HEK293 (cell line): ENCODE results near the gene DLG3.

Experiments
- CTCF ChIA-PET: fragments of 350-600 bp; formaldehyde crosslinking; extraction: SDS; loops from one replicate; lab custom pipeline; 2021; ENCODE audit warnings: antibody characterized with exemption; lab: Yijun Ruan, JAX
- POLR2A ChIA-PET: fragments of 300-600 bp; formaldehyde crosslinking; extraction: SDS; loops from one replicate; lab custom pipeline; 2020; ENCODE audit warnings: antibody characterized with exemption, inconsistent platforms; lab: Yijun Ruan, JAX
- H3K27ac ChIP-seq: fragments of 200-500 bp; sonication (Bioruptor generic); 2 replicates; pipeline ENCODE4 v1.5.1; 2014; ENCODE audit warnings: low read depth, low read length, control low read depth, inconsistent platforms; ENCODE audit errors: extremely low read depth
- H3K36me3 ChIP-seq, 2 experiments: fragments of 200-500 bp in 1 of 2; sonication (Bioruptor generic) in 1 of 2; 1 replicate in 1 of 2; 2 replicates in 1 of 2; pipeline ENCODE4 v1.5.1; 2014 to 2017; ENCODE audit warnings: inconsistent platforms in 2 of 2, low read length in 2 of 2; ENCODE audit not compliant: control insufficient read depth in 2 of 2, insufficient read depth in 1 of 2
- H3K4me1 ChIP-seq: fragments of 200-500 bp; sonication (Bioruptor generic); 2 replicates; pipeline ENCODE4 v1.5.1; 2014; ENCODE audit warnings: mild to moderate bottlenecking, low read length, inconsistent platforms; ENCODE audit not compliant: control insufficient read depth, insufficient read depth
- H3K4me3 ChIP-seq: 2 replicates; pipeline ENCODE4 v1.5.1; 2011; ENCODE audit warnings: low read depth, mild to moderate bottlenecking, control low read depth, low read length, moderate library complexity
- H3K9me3 ChIP-seq: fragments of 200-500 bp; sonication (Bioruptor generic); 2 replicates; pipeline ENCODE4 v1.5.1; 2014; ENCODE audit warnings: low read depth, low read length, inconsistent platforms; ENCODE audit not compliant: control insufficient read depth, insufficient read depth
- FEZF1 ChIP-seq: fragments of 450-650 bp; formaldehyde crosslinking; IDR thresholded peaks from 2 replicates; pipeline ENCODE4 v1.5.1; 2016; ENCODE audit warnings: missing biosample characterization, missing genetic modification characterization
- YY2 ChIP-seq: fragments of 450-650 bp; formaldehyde crosslinking; IDR thresholded peaks from 2 replicates; pipeline ENCODE4 v1.5.1; 2016; ENCODE audit warnings: missing biosample characterization, missing genetic modification characterization
- ZBTB17 ChIP-seq: fragments of 450-650 bp; formaldehyde crosslinking; IDR thresholded peaks from 2 replicates; pipeline ENCODE4 v1.5.1; 2016; ENCODE audit warnings: missing biosample characterization, missing genetic modification characterization
- ZBTB8A ChIP-seq: fragments of 450-650 bp; formaldehyde crosslinking; IDR thresholded peaks from 2 replicates; pipeline ENCODE4 v1.5.1; 2016; ENCODE audit warnings: missing biosample characterization, missing genetic modification characterization
- ZNF121 ChIP-seq: fragments of 450-650 bp; formaldehyde crosslinking; IDR thresholded peaks from 2 replicates; pipeline ENCODE4 v1.5.1; 2016; ENCODE audit warnings: missing biosample characterization, missing genetic modification characterization
- ZNF184 ChIP-seq: fragments of 450-650 bp; IDR thresholded peaks from 2 replicates; pipeline ENCODE4 v1.5.1; 2018; ENCODE audit warnings: missing biosample characterization, mild to moderate bottlenecking, missing genetic modification characterization
- ZNF292 ChIP-seq: fragments of 450-650 bp; formaldehyde crosslinking; IDR thresholded peaks from 2 replicates; pipeline ENCODE4 v1.5.1; 2016; ENCODE audit warnings: low read depth, missing biosample characterization, missing genetic modification characterization, borderline replicate concordance
- ZNF354C ChIP-seq: fragments of 450-650 bp; formaldehyde crosslinking; IDR thresholded peaks from 2 replicates; pipeline ENCODE4 v1.5.1; 2016; ENCODE audit warnings: missing biosample characterization, missing genetic modification characterization, low read depth, borderline replicate concordance
- ZNF501 ChIP-seq: fragments of 450-650 bp; formaldehyde crosslinking; IDR thresholded peaks from 2 replicates; pipeline ENCODE4 v1.5.1; 2016; ENCODE audit warnings: missing biosample characterization, missing genetic modification characterization
- ZNF530 ChIP-seq: fragments of 450-650 bp; formaldehyde crosslinking; IDR thresholded peaks from 2 replicates; pipeline ENCODE4 v1.5.1; 2016; ENCODE audit warnings: low read depth, missing biosample characterization, missing genetic modification characterization
- ZNF701 ChIP-seq: fragments of 450-650 bp; formaldehyde crosslinking; IDR thresholded peaks from 2 replicates; pipeline ENCODE4 v1.5.1; 2016; ENCODE audit warnings: missing biosample characterization, missing genetic modification characterization
- TF ChIP-seq, protein P1 (sequence below): fragments of 450-650 bp; formaldehyde crosslinking; IDR thresholded peaks from 2 replicates; pipeline ENCODE4 v1.5.1; 2016; ENCODE audit warnings: missing biosample characterization, missing genetic modification characterization, borderline replicate concordance
- TF ChIP-seq, protein P2 (sequence below): fragments of 450-650 bp; formaldehyde crosslinking; IDR thresholded peaks from 2 replicates; pipeline ENCODE4 v1.5.1; 2016; ENCODE audit warnings: missing biosample characterization, missing genetic modification characterization
- TF ChIP-seq, protein P3 (sequence below): fragments of 450-650 bp; formaldehyde crosslinking; IDR thresholded peaks from 2 replicates; pipeline ENCODE4 v1.5.1; 2017; ENCODE audit warnings: missing biosample characterization, missing genetic modification characterization
- TF ChIP-seq, protein P4 (sequence below): fragments of 450-650 bp; formaldehyde crosslinking; IDR thresholded peaks from 2 replicates; pipeline ENCODE4 v1.5.1; 2017; ENCODE audit warnings: missing biosample characterization, missing genetic modification characterization

Gene DLG3

DNA sequence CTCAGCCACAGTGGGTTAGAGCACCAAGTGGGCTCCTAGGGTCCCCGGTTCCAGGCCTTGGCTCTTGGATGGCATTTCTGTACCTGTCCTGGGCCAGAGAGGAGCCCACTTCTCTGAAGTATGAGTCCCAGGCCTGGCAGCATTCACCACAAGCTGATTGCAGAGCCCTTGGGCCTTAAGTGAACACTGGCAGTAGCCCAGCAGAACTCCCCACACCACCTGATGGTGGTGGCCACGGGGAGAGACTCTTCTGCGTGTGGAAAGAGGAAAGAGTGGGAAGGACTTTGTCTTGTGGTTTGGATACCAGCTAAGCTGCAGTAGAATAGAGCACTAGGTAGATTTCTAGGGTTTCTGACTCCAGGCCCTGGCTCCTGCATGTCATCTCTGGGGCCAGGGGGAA is 104.8 kb downstream of the DLG3 start:
- POLR2A ChIA-PET: no interaction called here
- H3K4me3 ChIP-seq: no peak overlapping the region
- H3K36me3 ChIP-seq: no peaks in the 10 kb centered on the region; a peak in 1 of 3 replicates
- no peaks in the 10 kb centered on the region for H3K9me3 ChIP-seq
- TF ChIP-seq, protein P1, sequence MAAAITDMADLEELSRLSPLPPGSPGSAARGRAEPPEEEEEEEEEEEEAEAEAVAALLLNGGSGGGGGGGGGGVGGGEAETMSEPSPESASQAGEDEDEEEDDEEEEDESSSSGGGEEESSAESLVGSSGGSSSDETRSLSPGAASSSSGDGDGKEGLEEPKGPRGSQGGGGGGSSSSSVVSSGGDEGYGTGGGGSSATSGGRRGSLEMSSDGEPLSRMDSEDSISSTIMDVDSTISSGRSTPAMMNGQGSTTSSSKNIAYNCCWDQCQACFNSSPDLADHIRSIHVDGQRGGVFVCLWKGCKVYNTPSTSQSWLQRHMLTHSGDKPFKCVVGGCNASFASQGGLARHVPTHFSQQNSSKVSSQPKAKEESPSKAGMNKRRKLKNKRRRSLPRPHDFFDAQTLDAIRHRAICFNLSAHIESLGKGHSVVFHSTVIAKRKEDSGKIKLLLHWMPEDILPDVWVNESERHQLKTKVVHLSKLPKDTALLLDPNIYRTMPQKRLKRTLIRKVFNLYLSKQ (tag by site-specific recombination): no peak
- TF ChIP-seq FEZF1 (tag by site-specific recombination): no peak
- TF ChIP-seq, protein P2, sequence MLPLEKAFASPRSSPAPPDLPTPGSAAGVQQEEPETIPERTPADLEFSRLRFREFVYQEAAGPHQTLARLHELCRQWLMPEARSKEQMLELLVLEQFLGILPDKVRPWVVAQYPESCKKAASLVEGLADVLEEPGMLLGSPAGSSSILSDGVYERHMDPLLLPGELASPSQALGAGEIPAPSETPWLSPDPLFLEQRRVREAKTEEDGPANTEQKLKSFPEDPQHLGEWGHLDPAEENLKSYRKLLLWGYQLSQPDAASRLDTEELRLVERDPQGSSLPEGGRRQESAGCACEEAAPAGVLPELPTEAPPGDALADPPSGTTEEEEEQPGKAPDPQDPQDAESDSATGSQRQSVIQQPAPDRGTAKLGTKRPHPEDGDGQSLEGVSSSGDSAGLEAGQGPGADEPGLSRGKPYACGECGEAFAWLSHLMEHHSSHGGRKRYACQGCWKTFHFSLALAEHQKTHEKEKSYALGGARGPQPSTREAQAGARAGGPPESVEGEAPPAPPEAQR: no peak
- CTCF ChIA-PET: interaction anchor here (1.4 to 1.6 kb wide), 2 partner anchors 97 to 116 kb away, joined by 4 read pairs; no protein-coding TSS in a partner anchor
- no peak overlapping the region for H3K27ac ChIP-seq
- no peaks in the 10 kb centered on the region for H3K4me1 ChIP-seq

DNA sequence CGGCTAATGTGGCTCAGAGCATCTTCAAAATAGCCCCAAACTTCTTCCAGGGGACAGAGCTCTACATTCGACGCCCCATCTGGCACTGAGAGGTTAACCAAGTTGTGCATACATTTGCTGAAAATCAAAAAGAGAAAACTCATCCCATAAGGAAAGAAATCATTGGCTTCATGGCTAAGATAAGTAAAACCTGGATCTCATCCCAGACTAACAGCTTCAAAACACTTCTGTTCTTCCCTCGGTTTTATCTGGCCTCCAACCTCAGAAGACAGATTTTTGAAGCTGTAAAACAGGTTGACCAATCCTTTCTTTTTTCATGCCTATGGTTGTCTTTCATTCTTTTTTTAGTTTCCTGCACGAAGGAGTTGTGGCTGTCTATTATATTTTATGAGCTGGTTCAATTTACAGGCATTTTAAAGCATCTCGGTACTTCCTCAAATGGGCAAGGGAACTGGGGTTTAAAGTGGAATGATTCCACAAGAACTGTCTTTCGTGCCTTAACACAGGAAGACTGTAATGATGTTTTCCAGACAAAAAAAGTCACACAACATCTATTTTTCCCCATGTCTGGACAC is 107.6 kb downstream of the DLG3 start:
- ChIA-PET POLR2A (no interaction called here), CTCF (interaction anchor here (0.9 to 5.2 kb wide), 2 partner anchors 8 to 99 kb away, joined by 3 to 48 read pairs; no protein-coding TSS in a partner anchor)
- no peak overlapping the region for H3K27ac ChIP-seq
- H3K4me1 ChIP-seq: no peaks in the 10 kb centered on the region
- no peak for TF ChIP-seq YY2 (tag by site-specific recombination)
- TF ChIP-seq, protein P3, sequence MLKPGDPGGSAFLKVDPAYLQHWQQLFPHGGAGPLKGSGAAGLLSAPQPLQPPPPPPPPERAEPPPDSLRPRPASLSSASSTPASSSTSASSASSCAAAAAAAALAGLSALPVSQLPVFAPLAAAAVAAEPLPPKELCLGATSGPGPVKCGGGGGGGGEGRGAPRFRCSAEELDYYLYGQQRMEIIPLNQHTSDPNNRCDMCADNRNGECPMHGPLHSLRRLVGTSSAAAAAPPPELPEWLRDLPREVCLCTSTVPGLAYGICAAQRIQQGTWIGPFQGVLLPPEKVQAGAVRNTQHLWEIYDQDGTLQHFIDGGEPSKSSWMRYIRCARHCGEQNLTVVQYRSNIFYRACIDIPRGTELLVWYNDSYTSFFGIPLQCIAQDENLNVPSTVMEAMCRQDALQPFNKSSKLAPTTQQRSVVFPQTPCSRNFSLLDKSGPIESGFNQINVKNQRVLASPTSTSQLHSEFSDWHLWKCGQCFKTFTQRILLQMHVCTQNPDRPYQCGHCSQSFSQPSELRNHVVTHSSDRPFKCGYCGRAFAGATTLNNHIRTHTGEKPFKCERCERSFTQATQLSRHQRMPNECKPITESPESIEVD (tag by site-specific recombination): peak; percentile 52; the same call in 1 of the 2 replicates
- H3K9me3 ChIP-seq: no peaks in the 10 kb centered on the region
- no peaks in the 10 kb centered on the region for H3K36me3 ChIP-seq
- no peak overlapping the region for H3K4me3 ChIP-seq

DNA sequence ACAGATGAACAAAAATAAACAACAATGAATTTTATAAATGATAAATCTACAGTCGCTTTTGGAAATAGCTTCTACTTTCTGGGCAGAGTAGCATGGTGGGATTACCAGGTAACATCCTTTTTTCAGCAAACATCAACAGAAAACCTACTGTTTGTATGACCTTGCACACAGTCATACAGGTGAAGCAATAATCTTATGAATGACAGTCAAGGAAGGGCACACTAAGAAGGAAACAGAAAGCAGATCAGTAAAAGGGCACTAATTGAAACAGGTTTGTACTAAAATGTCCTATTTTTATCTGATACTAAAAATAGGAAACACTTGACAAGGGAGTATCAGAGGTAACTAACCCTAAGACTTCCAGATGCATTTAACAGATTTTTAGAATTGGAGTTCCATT is 108.9 kb downstream of the DLG3 start:
- ChIA-PET POLR2A (no interaction called here), CTCF (interaction anchor here (0.6 to 5.2 kb wide), 9 partner anchors 8 to 395 kb away, joined by 3 to 48 read pairs (median 3); partner anchors contain the start of gene GDPD2)
- no peaks in the 10 kb centered on the region for H3K4me1 ChIP-seq
- H3K9me3 ChIP-seq: no peaks in the 10 kb centered on the region; the same call in 1 of the 2 replicates
- no peaks in the 10 kb centered on the region for H3K36me3 ChIP-seq
- no peak overlapping the region for H3K27ac ChIP-seq
- H3K4me3 ChIP-seq: no peak overlapping the region
- TF ChIP-seq ZBTB17 (tag by site-specific recombination) (no peak), ZNF121 (no peak), ZNF501 (tag by site-specific recombination) (no peak), ZNF354C (tag by site-specific recombination) (no peak), ZBTB8A (no peak), ZNF530 (no peak), ZNF184 (tag by site-specific recombination) (no peak), ZNF701 (no peak), ZNF292 (tag by site-specific recombination) (no peak)
- TF ChIP-seq, protein P4, sequence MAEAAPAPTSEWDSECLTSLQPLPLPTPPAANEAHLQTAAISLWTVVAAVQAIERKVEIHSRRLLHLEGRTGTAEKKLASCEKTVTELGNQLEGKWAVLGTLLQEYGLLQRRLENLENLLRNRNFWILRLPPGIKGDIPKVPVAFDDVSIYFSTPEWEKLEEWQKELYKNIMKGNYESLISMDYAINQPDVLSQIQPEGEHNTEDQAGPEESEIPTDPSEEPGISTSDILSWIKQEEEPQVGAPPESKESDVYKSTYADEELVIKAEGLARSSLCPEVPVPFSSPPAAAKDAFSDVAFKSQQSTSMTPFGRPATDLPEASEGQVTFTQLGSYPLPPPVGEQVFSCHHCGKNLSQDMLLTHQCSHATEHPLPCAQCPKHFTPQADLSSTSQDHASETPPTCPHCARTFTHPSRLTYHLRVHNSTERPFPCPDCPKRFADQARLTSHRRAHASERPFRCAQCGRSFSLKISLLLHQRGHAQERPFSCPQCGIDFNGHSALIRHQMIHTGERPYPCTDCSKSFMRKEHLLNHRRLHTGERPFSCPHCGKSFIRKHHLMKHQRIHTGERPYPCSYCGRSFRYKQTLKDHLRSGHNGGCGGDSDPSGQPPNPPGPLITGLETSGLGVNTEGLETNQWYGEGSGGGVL (tag by site-specific recombination): no peak
- TF ChIP-seq, all 188 proteins: peak for 0
